H9 (cell line): ENCODE results near the gene KRTAP12-1. TPM values are rescaled to one million over a fixed set of nuclear protein-coding genes. Genes with fewer than 3 reads are reported as not detected.
A peak's percentile ranks its signal among the peaks of the same experiment; 100 is the strongest.

Source experiments
- DNase-seq: peaks from one replicate; pipeline ENCODE4 v3.0.0-alpha.2; 2017
- H2AFZ ChIP-seq: one replicate; pipeline ENCODE4 v1.6.1; 2013; ENCODE audit warnings: mild to moderate bottlenecking, low read length, control low read depth, moderate library complexity
- H2AK5ac ChIP-seq: 2 replicates; pipeline ENCODE4 v1.6.1; 2013; ENCODE audit warnings: low read length, control low read depth, mixed read lengths; ENCODE audit not compliant: insufficient read length
- H2BK120ac ChIP-seq: one replicate; pipeline ENCODE4 v1.6.1; 2013; ENCODE audit warnings: low read depth, mild to moderate bottlenecking, low read length, control low read depth, inconsistent platforms; ENCODE audit not compliant: poor library complexity, severe bottlenecking
- H2BK12ac ChIP-seq: 2 replicates; pipeline ENCODE4 v1.6.1; 2013; ENCODE audit warnings: low read length, control low read depth, mixed read lengths, low read depth; ENCODE audit not compliant: insufficient read length
- H2BK15ac ChIP-seq: 2 replicates; pipeline ENCODE4 v1.6.1; 2013; ENCODE audit warnings: low read depth, low read length, control low read depth
- H2BK20ac ChIP-seq: one replicate; pipeline ENCODE4 v1.6.1; 2013; ENCODE audit warnings: low read depth, mild to moderate bottlenecking, low read length, control low read depth, inconsistent platforms; ENCODE audit not compliant: poor library complexity, severe bottlenecking
- H2BK5ac ChIP-seq: 2 replicates; pipeline ENCODE4 v1.6.1; 2013; ENCODE audit warnings: low read length, control low read depth, mixed read lengths; ENCODE audit not compliant: insufficient read length
- H3K14ac ChIP-seq: 2 replicates; pipeline ENCODE4 v1.6.1; 2013; ENCODE audit warnings: low read length, control low read depth; ENCODE audit not compliant: insufficient read depth
- H3K18ac ChIP-seq: 2 replicates; pipeline ENCODE4 v1.6.1; 2013; ENCODE audit warnings: low read depth, mild to moderate bottlenecking, mixed read lengths, low read length, control low read depth; ENCODE audit not compliant: insufficient read length
- H3K23ac ChIP-seq: 2 replicates; pipeline ENCODE4 v1.6.1; 2013; ENCODE audit warnings: low read length, control low read depth, mixed read lengths, low read depth; ENCODE audit not compliant: insufficient read length
- H3K23me2 ChIP-seq: 2 replicates; pipeline ENCODE4 v1.6.1; 2013; ENCODE audit warnings: low read depth, mild to moderate bottlenecking, mixed read lengths, low read length, control low read depth; ENCODE audit not compliant: insufficient read length, poor library complexity, severe bottlenecking
- H3K27ac ChIP-seq: 2 replicates; pipeline ENCODE4 v1.5.1; 2013; ENCODE audit warnings: low read length, control low read depth, mixed read lengths, low read depth; ENCODE audit not compliant: insufficient read length
- H3K27me3 ChIP-seq: 2 replicates; pipeline ENCODE4 v1.6.1; 2013; ENCODE audit warnings: low read length, control low read depth, inconsistent platforms; ENCODE audit not compliant: insufficient read depth
- H3K4ac ChIP-seq: 2 replicates; pipeline ENCODE4 v1.6.1; 2013; ENCODE audit warnings: low read depth, mild to moderate bottlenecking, control low read depth, inconsistent platforms, low read length, moderate library complexity
- H3K4me1 ChIP-seq: 2 replicates; pipeline ENCODE4 v1.6.1; 2013; ENCODE audit warnings: low read length, control low read depth, inconsistent platforms; ENCODE audit not compliant: insufficient read depth
- H3K4me2 ChIP-seq: 2 replicates; pipeline ENCODE4 v1.6.1; 2013; ENCODE audit warnings: low read length, control low read depth, mixed read lengths; ENCODE audit not compliant: insufficient read length, insufficient read depth
- H3K56ac ChIP-seq: 2 replicates; pipeline ENCODE4 v1.6.1; 2013; ENCODE audit warnings: low read depth, mild to moderate bottlenecking, mixed read lengths, low read length, control low read depth; ENCODE audit not compliant: insufficient read length
- H3K79me1 ChIP-seq: 2 replicates; pipeline ENCODE4 v1.6.1; 2013; ENCODE audit warnings: low read depth, mild to moderate bottlenecking, moderate library complexity, low read length, control low read depth, inconsistent platforms; ENCODE audit not compliant: insufficient read depth, poor library complexity, severe bottlenecking
- H3K79me2 ChIP-seq: 2 replicates; pipeline ENCODE4 v1.6.1; 2013; ENCODE audit warnings: low read length, control low read depth, inconsistent platforms; ENCODE audit not compliant: insufficient read depth
- H3K9ac ChIP-seq: 2 replicates; pipeline ENCODE4 v1.6.1; 2013; ENCODE audit warnings: low read length, control low read depth, mixed read lengths; ENCODE audit not compliant: insufficient read length; ENCODE audit errors: extremely low read depth
- H3K9me3 ChIP-seq: one replicate; pipeline ENCODE4 v1.6.1; 2013; ENCODE audit warnings: low read depth, low read length, inconsistent platforms; ENCODE audit not compliant: control insufficient read depth
- H3T11ph ChIP-seq: one replicate; pipeline ENCODE4 v1.6.1; 2013; ENCODE audit warnings: mild to moderate bottlenecking, low read length, control low read depth, inconsistent platforms
- H4K20me1 ChIP-seq: one replicate; pipeline ENCODE4 v1.6.1; 2013; ENCODE audit not compliant: control insufficient read depth, insufficient read length, insufficient read depth
- H4K5ac ChIP-seq: 2 replicates; pipeline ENCODE4 v1.6.1; 2013; ENCODE audit warnings: low read depth, mild to moderate bottlenecking, mixed read lengths, low read length, control low read depth; ENCODE audit not compliant: insufficient read length
- H4K8ac ChIP-seq: replicated peaks from 2 replicates; pipeline ENCODE4 v1.6.1; 2013; ENCODE audit warnings: low read length, control low read depth, mixed read lengths, low read depth; ENCODE audit not compliant: insufficient read length
- H4K91ac ChIP-seq: 2 replicates; pipeline ENCODE4 v1.6.1; 2013; ENCODE audit warnings: low read depth, mild to moderate bottlenecking, moderate library complexity, mixed read lengths, low read length, control low read depth; ENCODE audit not compliant: insufficient read length
- H3K27ac Mint-ChIP-seq, 3 experiments: 2 replicates in 2 of 3; 3 replicates in 1 of 3; pipeline ENCODE4 v1.8.0; 2020 to 2021; ENCODE audit warnings: mixed read lengths in 3 of 3, mild to moderate bottlenecking in 1 of 3, moderate library complexity in 1 of 3
- H3K27me3 Mint-ChIP-seq: 2 replicates; pipeline ENCODE4 v1.8.0; 2021; ENCODE audit warnings: low read depth, mild to moderate bottlenecking, moderate library complexity, mixed read lengths
- H3K36me3 Mint-ChIP-seq, 3 experiments: 2 replicates in 2 of 3; 3 replicates in 1 of 3; pipeline ENCODE4 v1.8.0; 2020 to 2021; ENCODE audit warnings: low read depth in 3 of 3, mixed read lengths in 3 of 3; ENCODE audit not compliant: insufficient read depth in 1 of 3
- H3K4me1 Mint-ChIP-seq, 2 experiments: 2 replicates each; pipeline ENCODE4 v1.8.0; 2020; ENCODE audit warnings: mixed read lengths in 2 of 2
- H3K4me3 Mint-ChIP-seq, 2 experiments: 2 replicates in 1 of 2; 3 replicates in 1 of 2; pipeline ENCODE4 v1.8.0; 2020 to 2021; ENCODE audit warnings: mild to moderate bottlenecking in 2 of 2, mixed read lengths in 2 of 2, moderate library complexity in 1 of 2
- H3K9me3 Mint-ChIP-seq, 2 experiments: 2 replicates in 1 of 2; 3 replicates in 1 of 2; pipeline ENCODE4 v1.8.0; 2020; ENCODE audit warnings: mild to moderate bottlenecking in 2 of 2, mixed read lengths in 2 of 2, moderate library complexity in 1 of 2
- WGBS: extraction: QIAGEN DNeasy Blood & Tissue Kit; methylation state at CpG from one replicate; pipeline ENCODE4 v1.1.7; 2013; ENCODE audit warnings: missing lambda C conversion rate, low lambda C conversion rate, mixed read lengths; ENCODE audit not compliant: insufficient read length; ENCODE audit errors: extremely low coverage; 5-methylcytosine and 5-hydroxymethylcytosine counted together
- total RNA-seq: library from RNA; stranded (reverse); gene quantifications from 2 replicates; pipeline ENCODE4 v1.2.1, GENCODE V29; 2021
- TF ChIP-seq, protein P1 (sequence below): fragments of 200-600 bp; sonication (generic); conservative IDR thresholded peaks from 3 replicates; pipeline ENCODE4 v1.8.0; 2021; ENCODE audit warnings: antibody characterized with exemption, mild to moderate bottlenecking

Gene KRTAP12-1
- total RNA-seq, 1 experiment from 2014 or later, result not detected

DNA sequence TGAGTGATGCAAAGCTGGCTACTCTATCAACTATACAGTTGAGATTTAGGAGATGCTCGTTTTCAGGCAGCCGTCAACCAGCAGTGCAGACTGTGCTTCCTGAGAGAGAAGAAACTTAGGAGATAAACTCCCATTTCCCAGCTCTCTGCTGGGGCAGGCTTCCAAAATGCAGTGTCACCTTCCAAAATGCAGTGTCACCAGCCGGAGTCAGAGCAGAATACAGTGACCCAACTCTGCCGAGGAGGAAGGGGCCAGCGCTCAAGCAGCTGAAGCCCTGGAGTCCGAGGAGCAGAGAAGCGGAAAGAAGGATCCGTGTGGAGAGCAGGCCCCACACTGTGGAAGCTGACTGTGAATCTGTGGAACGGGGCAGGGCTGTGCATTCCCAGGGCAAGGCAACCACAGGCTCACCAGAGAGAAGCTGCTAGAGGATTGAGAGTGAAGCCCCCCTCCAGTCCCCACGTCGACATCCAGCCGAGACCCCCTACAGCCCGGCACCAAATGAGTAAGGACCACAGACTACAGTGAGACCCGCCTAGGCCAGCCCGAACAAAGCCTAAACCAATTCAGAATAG, 703 bp upstream of the KRTAP12-1 start:
- TF ChIP-seq, protein P1, sequence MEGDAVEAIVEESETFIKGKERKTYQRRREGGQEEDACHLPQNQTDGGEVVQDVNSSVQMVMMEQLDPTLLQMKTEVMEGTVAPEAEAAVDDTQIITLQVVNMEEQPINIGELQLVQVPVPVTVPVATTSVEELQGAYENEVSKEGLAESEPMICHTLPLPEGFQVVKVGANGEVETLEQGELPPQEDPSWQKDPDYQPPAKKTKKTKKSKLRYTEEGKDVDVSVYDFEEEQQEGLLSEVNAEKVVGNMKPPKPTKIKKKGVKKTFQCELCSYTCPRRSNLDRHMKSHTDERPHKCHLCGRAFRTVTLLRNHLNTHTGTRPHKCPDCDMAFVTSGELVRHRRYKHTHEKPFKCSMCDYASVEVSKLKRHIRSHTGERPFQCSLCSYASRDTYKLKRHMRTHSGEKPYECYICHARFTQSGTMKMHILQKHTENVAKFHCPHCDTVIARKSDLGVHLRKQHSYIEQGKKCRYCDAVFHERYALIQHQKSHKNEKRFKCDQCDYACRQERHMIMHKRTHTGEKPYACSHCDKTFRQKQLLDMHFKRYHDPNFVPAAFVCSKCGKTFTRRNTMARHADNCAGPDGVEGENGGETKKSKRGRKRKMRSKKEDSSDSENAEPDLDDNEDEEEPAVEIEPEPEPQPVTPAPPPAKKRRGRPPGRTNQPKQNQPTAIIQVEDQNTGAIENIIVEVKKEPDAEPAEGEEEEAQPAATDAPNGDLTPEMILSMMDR, result no peak
- H4K5ac ChIP-seq, result no peak overlapping the region

More for the DNA sequence above, 703 bp upstream of the KRTAP12-1 start:
- Histone ChIP-seq H3K4me2 (no peak overlapping the region), H2AFZ (no peak overlapping the region), H3K4me1 (peaks cover 5% of the 10 kb centered on the region; the same call in 1 of the 2 replicates), H2BK20ac (no peak overlapping the region), H3T11ph (no peak overlapping the region), H3K79me2 (no peaks in the 10 kb centered on the region), H3K14ac (no peak overlapping the region), H3K18ac (no peak overlapping the region), H2BK12ac (no peak overlapping the region), H3K9me3 (no peaks in the 10 kb centered on the region), H4K8ac (no peak overlapping the region), H3K23ac (no peak overlapping the region), H3K79me1 (no peaks in the 10 kb centered on the region), H2BK15ac (no peak overlapping the region), H3K23me2 (no peaks in the 10 kb centered on the region), H3K56ac (no peak overlapping the region), H2AK5ac (no peak overlapping the region), H2BK5ac (no peak overlapping the region), H3K27ac (no peak overlapping the region), H3K9ac (no peak overlapping the region), H2BK120ac (no peak overlapping the region), H3K27me3 (no peaks in the 10 kb centered on the region), H3K4ac (no peak overlapping the region), H4K91ac (no peak overlapping the region), H4K20me1 (no peaks in the 10 kb centered on the region)
- Mint-ChIP-seq H3K36me3 (no peaks in the 10 kb centered on the region), H3K27ac (no peak overlapping the region; a peak in 1 of 7 replicates), H3K4me3 (no peak overlapping the region; a peak in 1 of 5 replicates), H3K4me1 (peaks cover 25 to 29% of the 10 kb centered on the region in 2 experiments), H3K9me3 (peaks cover 0 to 4% of the 10 kb centered on the region in 2 experiments; a peak in 2 of 5 replicates), H3K27me3 (peaks cover 30% of the 10 kb centered on the region)
- DNase-seq, result peak; percentile 24
- no CpG with 5 or more reads among the region's 15 CpGs for WGBS
